Measurements from ENCODE around the gene ALOX12. TPM values are rescaled to one million over a fixed set of nuclear protein-coding genes. Genes with fewer than 3 reads are reported as not detected.

Gene ALOX12
- total RNA-seq, 1 donor from 2014 or later: 0.21 TPM

DNA sequence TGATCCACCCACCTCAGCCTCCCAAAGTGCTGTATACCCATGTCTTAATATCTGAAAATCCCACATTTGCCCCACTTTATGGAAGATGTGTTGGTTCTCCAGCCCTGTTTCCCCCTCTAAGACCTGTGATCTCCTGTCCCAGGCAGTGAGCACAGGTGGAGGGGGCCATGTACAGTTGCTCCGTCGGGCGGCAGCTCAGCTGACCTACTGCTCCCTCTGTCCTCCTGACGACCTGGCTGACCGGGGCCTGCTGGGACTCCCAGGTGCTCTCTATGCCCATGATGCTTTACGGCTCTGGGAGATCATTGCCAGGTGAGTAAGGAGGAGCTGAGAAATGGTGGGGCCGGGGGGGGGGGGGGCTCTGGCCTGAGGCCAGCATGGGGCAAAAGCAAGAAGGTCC lies 9.9 kb downstream of the ALOX12 start:
- Mint-ChIP-seq H3K4me1 (peaks cover 5% of the 10 kb centered on the region), H3K27me3 (ENCODE audit: insufficient read depth, low read depth) (peaks cover 4% of the 10 kb centered on the region), H3K9me3 (no peaks in the 10 kb centered on the region), H3K36me3 (peaks cover 5% of the 10 kb centered on the region), H3K4me3 (no peak overlapping the region), H3K27ac (no peak overlapping the region)
- H3K36me3 ChIP-seq: no peaks in the 10 kb centered on the region
- no peaks in the 10 kb centered on the region for H3K9me3 ChIP-seq (ENCODE audit: low read depth)
- H3K27me3 ChIP-seq: no peaks in the 10 kb centered on the region
- H3K9ac ChIP-seq: no peak overlapping the region
- H4K20me1 ChIP-seq (ENCODE audit: low read depth): peaks cover 5% of the 10 kb centered on the region
- H3F3A ChIP-seq (ENCODE audit: low read depth): peaks cover 19% of the 10 kb centered on the region
- peaks cover 9% of the 10 kb centered on the region for H3K79me2 ChIP-seq (ENCODE audit: low read depth)
- TF ChIP-seq EZH2 (IDR thresholded peaks at IDR 0.05) (no peak), EZH2phosphoT487 (IDR thresholded peaks at IDR 0.05) (no peak)
- TF ChIP-seq, protein P1, sequence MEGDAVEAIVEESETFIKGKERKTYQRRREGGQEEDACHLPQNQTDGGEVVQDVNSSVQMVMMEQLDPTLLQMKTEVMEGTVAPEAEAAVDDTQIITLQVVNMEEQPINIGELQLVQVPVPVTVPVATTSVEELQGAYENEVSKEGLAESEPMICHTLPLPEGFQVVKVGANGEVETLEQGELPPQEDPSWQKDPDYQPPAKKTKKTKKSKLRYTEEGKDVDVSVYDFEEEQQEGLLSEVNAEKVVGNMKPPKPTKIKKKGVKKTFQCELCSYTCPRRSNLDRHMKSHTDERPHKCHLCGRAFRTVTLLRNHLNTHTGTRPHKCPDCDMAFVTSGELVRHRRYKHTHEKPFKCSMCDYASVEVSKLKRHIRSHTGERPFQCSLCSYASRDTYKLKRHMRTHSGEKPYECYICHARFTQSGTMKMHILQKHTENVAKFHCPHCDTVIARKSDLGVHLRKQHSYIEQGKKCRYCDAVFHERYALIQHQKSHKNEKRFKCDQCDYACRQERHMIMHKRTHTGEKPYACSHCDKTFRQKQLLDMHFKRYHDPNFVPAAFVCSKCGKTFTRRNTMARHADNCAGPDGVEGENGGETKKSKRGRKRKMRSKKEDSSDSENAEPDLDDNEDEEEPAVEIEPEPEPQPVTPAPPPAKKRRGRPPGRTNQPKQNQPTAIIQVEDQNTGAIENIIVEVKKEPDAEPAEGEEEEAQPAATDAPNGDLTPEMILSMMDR (IDR thresholded peaks at IDR 0.05): no peak
- no peak overlapping the region for H3K4me3 ChIP-seq
- H3K27ac ChIP-seq: no peak overlapping the region
- DNase-seq (ENCODE audit: low spot score): no peak
- no peak overlapping the region for H2AFZ ChIP-seq (replicated peaks)
- H3K4me1 ChIP-seq: no peaks in the 10 kb centered on the region
- no peak overlapping the region for H3K4me2 ChIP-seq

DNA sequence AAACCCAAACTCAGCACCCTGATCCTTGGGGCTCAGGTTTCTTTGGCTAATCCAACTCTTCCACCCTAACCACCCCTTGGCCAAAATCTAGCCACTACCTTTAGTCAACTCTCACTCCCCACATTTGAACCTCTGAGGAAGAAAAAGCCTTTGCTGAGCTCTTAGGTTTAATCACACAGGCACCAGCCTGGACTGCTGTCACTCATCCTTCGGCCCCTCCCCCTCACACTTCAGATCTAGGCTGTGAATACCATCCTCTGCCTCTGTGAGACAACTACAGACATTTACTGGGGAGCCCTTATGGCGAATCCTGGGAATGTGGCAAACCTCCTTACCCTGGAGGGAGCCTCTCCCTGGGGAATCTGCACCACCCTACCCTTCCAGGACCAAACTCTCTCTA lies 11.3 kb downstream of the ALOX12 start:
- Histone ChIP-seq H3K4me3 (no peak overlapping the region), H3F3A (ENCODE audit: low read depth) (peaks cover 19% of the 10 kb centered on the region), H3K36me3 (no peaks in the 10 kb centered on the region), H3K27ac (no peak overlapping the region), H3K27me3 (no peaks in the 10 kb centered on the region), H3K4me1 (peaks cover 9% of the 10 kb centered on the region), H3K4me2 (no peak overlapping the region), H4K20me1 (ENCODE audit: low read depth) (peaks cover 5% of the 10 kb centered on the region), H3K9me3 (ENCODE audit: low read depth) (no peaks in the 10 kb centered on the region), H3K79me2 (ENCODE audit: low read depth) (peaks cover 23% of the 10 kb centered on the region), H2AFZ (replicated peaks) (no peak overlapping the region), H3K9ac (no peak overlapping the region)
- peaks cover 18% of the 10 kb centered on the region for H3K4me1 Mint-ChIP-seq
- DNase-seq (ENCODE audit: low spot score): no peak
- H3K4me3 Mint-ChIP-seq: no peak overlapping the region
- no peaks in the 10 kb centered on the region for H3K36me3 Mint-ChIP-seq
- H3K9me3 Mint-ChIP-seq: no peaks in the 10 kb centered on the region
- H3K27ac Mint-ChIP-seq: no peak overlapping the region
- peaks cover 4% of the 10 kb centered on the region for H3K27me3 Mint-ChIP-seq (ENCODE audit: insufficient read depth, low read depth)
- TF ChIP-seq EZH2phosphoT487 (IDR thresholded peaks at IDR 0.05) (no peak), EZH2 (IDR thresholded peaks at IDR 0.05) (no peak)
- TF ChIP-seq, protein P1 (IDR thresholded peaks at IDR 0.05): no peak

DNA sequence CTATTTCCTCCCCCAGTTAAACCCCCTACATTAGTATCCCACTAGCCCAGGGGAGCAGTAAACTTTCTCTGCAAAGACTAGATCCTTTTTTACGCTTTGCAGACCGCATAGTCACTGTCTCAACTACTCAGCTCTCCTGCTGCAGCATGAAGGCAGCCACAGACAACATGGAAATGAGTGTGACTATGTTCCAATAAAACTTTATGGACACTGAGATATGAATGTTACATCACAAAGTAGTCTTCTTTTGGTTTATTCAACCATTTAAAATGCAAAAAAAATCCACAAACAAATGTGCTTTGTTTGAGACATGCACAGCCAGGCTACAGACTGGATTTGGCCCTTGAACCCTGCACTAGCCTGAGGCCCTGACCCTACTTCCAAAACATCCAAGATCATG lies 14.7 kb downstream of the ALOX12 start:
- H3K9ac ChIP-seq: no peak overlapping the region
- H3K4me1 ChIP-seq: peaks cover 18% of the 10 kb centered on the region
- Mint-ChIP-seq H3K9me3 (no peaks in the 10 kb centered on the region), H3K4me1 (peaks cover 39% of the 10 kb centered on the region), H3K27me3 (ENCODE audit: insufficient read depth, low read depth) (peaks cover 9% of the 10 kb centered on the region), H3K36me3 (no peaks in the 10 kb centered on the region), H3K4me3 (peak overlapping the region; percentile 64), H3K27ac (no peak overlapping the region)
- H3K27ac ChIP-seq: no peak overlapping the region
- H3K27me3 ChIP-seq: no peaks in the 10 kb centered on the region
- no peak overlapping the region for H2AFZ ChIP-seq (replicated peaks)
- peaks cover 42% of the 10 kb centered on the region for H3K79me2 ChIP-seq (ENCODE audit: low read depth)
- no peak for TF ChIP-seq EZH2 (IDR thresholded peaks at IDR 0.05)
- H3K4me2 ChIP-seq: no peak overlapping the region
- H3F3A ChIP-seq (ENCODE audit: low read depth): peaks cover 22% of the 10 kb centered on the region
- H4K20me1 ChIP-seq (ENCODE audit: low read depth): no peaks in the 10 kb centered on the region
- no peak overlapping the region for H3K4me3 ChIP-seq
- H3K9me3 ChIP-seq (ENCODE audit: low read depth): no peaks in the 10 kb centered on the region
- no peaks in the 10 kb centered on the region for H3K36me3 ChIP-seq
- no peak for DNase-seq (ENCODE audit: low spot score)

DNA sequence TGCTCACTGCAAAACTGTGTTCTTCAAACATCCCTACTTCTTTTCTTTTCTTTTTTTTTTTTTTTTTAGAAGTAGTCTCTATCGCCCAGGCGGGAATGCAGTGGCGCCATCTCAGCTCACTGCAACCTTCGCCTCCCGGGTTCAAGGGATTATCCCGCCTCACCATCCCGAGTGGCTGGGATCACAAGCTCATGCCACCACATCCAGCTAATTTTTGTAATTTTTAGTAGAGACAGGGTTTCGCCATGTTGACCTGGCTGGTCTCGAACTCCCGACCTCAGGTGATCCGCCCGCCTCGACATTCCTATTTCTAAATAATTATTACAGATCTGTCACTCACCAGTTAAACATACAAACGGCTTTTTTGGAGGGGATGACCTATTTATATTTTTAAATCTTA lies 15.6 kb downstream of the ALOX12 start:
- peaks cover 18% of the 10 kb centered on the region for H3K4me1 ChIP-seq
- no peak overlapping the region for H3K27ac ChIP-seq
- DNase-seq (ENCODE audit: low spot score): no peak
- H3K4me2 ChIP-seq: peak overlapping the region; percentile 99
- H3K79me2 ChIP-seq (ENCODE audit: low read depth): peaks cover 42% of the 10 kb centered on the region
- H3K9me3 ChIP-seq (ENCODE audit: low read depth): no peaks in the 10 kb centered on the region
- peaks cover 25% of the 10 kb centered on the region for H3F3A ChIP-seq (ENCODE audit: low read depth)
- no peaks in the 10 kb centered on the region for H3K9me3 Mint-ChIP-seq
- peaks cover 48% of the 10 kb centered on the region for H3K4me1 Mint-ChIP-seq
- no peaks in the 10 kb centered on the region for H4K20me1 ChIP-seq (ENCODE audit: low read depth)
- TF ChIP-seq EZH2 (IDR thresholded peaks at IDR 0.05) (no peak), EZH2phosphoT487 (IDR thresholded peaks at IDR 0.05) (no peak)
- TF ChIP-seq, protein P1 (IDR thresholded peaks at IDR 0.05): no peak
- peak overlapping the region; percentile 100 for H3K4me3 ChIP-seq
- peak overlapping the region; percentile 99 for H3K9ac ChIP-seq
- no peak overlapping the region for H2AFZ ChIP-seq (replicated peaks)
- no peaks in the 10 kb centered on the region for H3K27me3 ChIP-seq
- no peaks in the 10 kb centered on the region for H3K36me3 ChIP-seq
- no peak overlapping the region for H3K27ac Mint-ChIP-seq
- H3K36me3 Mint-ChIP-seq: no peaks in the 10 kb centered on the region
- H3K27me3 Mint-ChIP-seq (ENCODE audit: insufficient read depth, low read depth): peaks cover 9% of the 10 kb centered on the region
- peak overlapping the region; percentile 98 for H3K4me3 Mint-ChIP-seq
